Endothelial cell of umbilical vein (primary cell): ENCODE measurements around the gene SGCD. TPM values are rescaled to one million over a fixed set of nuclear protein-coding genes. Genes with fewer than 3 reads are reported as not detected.

Experiments used
- BruUV-seq: library from RNA; stranded (reverse); fragments of 400-500 nt; replicated peaks from 2 replicates; lab custom pipeline; 2021; lab: Mats Ljungman, UMichigan
- CTCF ChIA-PET: fragments of 300-600, 350-600 bp; sonication (Branson Sonifier 250); formaldehyde crosslinking; loops from one replicate; lab custom pipeline; 2021; ENCODE audit warnings: antibody characterized with exemption, inconsistent platforms; lab: Charles Lee
- POLR2A ChIA-PET: fragments of 300-600, 350-600 bp; sonication (Branson Sonifier 250); formaldehyde crosslinking; loops from one replicate; lab custom pipeline; 2021; ENCODE audit warnings: antibody characterized with exemption, inconsistent platforms; lab: Charles Lee
- DNase-seq: peaks from one replicate; pipeline ENCODE4 v3.0.0-alpha.2; 2011; ENCODE audit warnings: low read depth, low spot score
- FAIRE-seq: peaks from 2 replicates; lab custom pipeline; 2011; peaks lifted over from hg19 to GRCh38; lab: Jason Lieb, UNC
- H2AFZ ChIP-seq: 2 replicates; pipeline ENCODE4 v1.6.0; 2012; ENCODE audit warnings: low read depth, low read length, control low read depth, inconsistent platforms
- H3K27ac ChIP-seq: 2 replicates; pipeline ENCODE4 v1.5.1; 2011; ENCODE audit warnings: low read depth, mild to moderate bottlenecking, control low read depth, low read length, moderate library complexity; ENCODE audit not compliant: insufficient read depth
- H3K27me3 ChIP-seq, 2 experiments: 2 replicates each; pipeline versions ENCODE4 v1.6.0 to v1.6.1; 2011; ENCODE audit warnings: low read length in 2 of 2, mixed read lengths in 1 of 2; ENCODE audit not compliant: control insufficient read depth in 2 of 2, insufficient read depth in 2 of 2
- H3K36me3 ChIP-seq, 2 experiments: 2 replicates in 1 of 2; 3 replicates in 1 of 2; pipeline ENCODE4 v1.5.1; 2011; ENCODE audit warnings: low read length in 2 of 2, mild to moderate bottlenecking in 1 of 2, moderate library complexity in 1 of 2; ENCODE audit not compliant: control insufficient read depth in 2 of 2, insufficient read depth in 2 of 2; ENCODE audit errors: extremely low read depth in 1 of 2
- H3K4me1 ChIP-seq: 3 replicates; pipeline ENCODE4 v1.5.1; 2011; ENCODE audit warnings: mild to moderate bottlenecking, low read length; ENCODE audit not compliant: control insufficient read depth, insufficient read depth; ENCODE audit errors: extremely low read depth
- H3K4me2 ChIP-seq: 2 replicates; pipeline ENCODE4 v1.6.1; 2011; ENCODE audit warnings: low read length, control low read depth, mixed read lengths; ENCODE audit not compliant: insufficient read depth
- H3K4me3 ChIP-seq, 3 experiments: fragments of 200-600 bp in 1 of 3; sonication (generic), shearing (Covaris generic) in 1 of 3; replicated peaks in 1 of 3; 2 replicates each; pipeline ENCODE4 v1.5.1; 2011 to 2016; ENCODE audit warnings: control low read depth in 3 of 3, low read length in 3 of 3, mild to moderate bottlenecking in 2 of 3, inconsistent platforms in 1 of 3, low read depth in 1 of 3, moderate library complexity in 1 of 3; ENCODE audit not compliant: insufficient read depth in 1 of 3
- H3K79me2 ChIP-seq: 2 replicates; pipeline ENCODE4 v1.6.0; 2012; ENCODE audit warnings: low read length, inconsistent platforms; ENCODE audit not compliant: control insufficient read depth, insufficient read depth
- H3K9ac ChIP-seq: replicated peaks from 2 replicates; pipeline ENCODE3; 2011; ENCODE audit warnings: low read length, control low read depth; ENCODE audit not compliant: insufficient read depth; ENCODE audit errors: extremely low read depth
- H3K9me1 ChIP-seq: replicated peaks from 3 replicates; pipeline ENCODE4 v1.6.0; 2011; ENCODE audit warnings: mild to moderate bottlenecking, low read length; ENCODE audit not compliant: control insufficient read depth, insufficient read depth; ENCODE audit errors: extremely low read depth
- H3K9me3 ChIP-seq: replicated peaks from 2 replicates; pipeline ENCODE4 v1.5.1; 2012; ENCODE audit warnings: low read length, inconsistent platforms; ENCODE audit not compliant: control insufficient read depth, insufficient read depth
- H4K20me1 ChIP-seq: replicated peaks from 2 replicates; pipeline ENCODE3; 2011; ENCODE audit warnings: mild to moderate bottlenecking, low read length; ENCODE audit not compliant: control insufficient read depth, insufficient read depth; ENCODE audit errors: extremely low read depth
- EZH2 ChIP-seq: IDR thresholded peaks from 2 replicates; pipeline ENCODE4 v1.6.1; 2012; ENCODE audit warnings: borderline replicate concordance, low read depth, mild to moderate bottlenecking, moderate library complexity, low read length, inconsistent platforms; ENCODE audit not compliant: severe bottlenecking
- FOS ChIP-seq: IDR thresholded peaks from 2 replicates; pipeline ENCODE4 v1.6.1; 2011; ENCODE audit warnings: mild to moderate bottlenecking, low read length, moderate library complexity, borderline replicate concordance; ENCODE audit not compliant: insufficient read depth
- GATA2 ChIP-seq: IDR thresholded peaks from 2 replicates; pipeline ENCODE4 v1.7.0; 2011; ENCODE audit warnings: low read depth, mild to moderate bottlenecking, moderate library complexity, mixed read lengths, low read length; ENCODE audit not compliant: insufficient read length, insufficient read depth
- JUN ChIP-seq: IDR thresholded peaks from 2 replicates; pipeline ENCODE4 v1.6.1; 2011; ENCODE audit warnings: borderline replicate concordance, low read depth; ENCODE audit not compliant: insufficient read length, insufficient read depth
- MYC ChIP-seq: IDR thresholded peaks from one replicate; pipeline ENCODE4 v1.6.1; 2011; ENCODE audit warnings: mild to moderate bottlenecking, low read depth, low read length
- POLR2A ChIP-seq: IDR thresholded peaks from 2 replicates; pipeline ENCODE4 v1.6.1; 2012; ENCODE audit warnings: low read depth, mild to moderate bottlenecking, control low read depth, low read length
- POLR2AphosphoS5 ChIP-seq: IDR thresholded peaks from 2 replicates; pipeline ENCODE4 v1.6.1; 2012; ENCODE audit warnings: low read depth, mild to moderate bottlenecking, control low read depth, low read length, moderate library complexity; ENCODE audit not compliant: insufficient read depth
- dilution Hi-C: fragments of 300-500 bp; cut with MboI; formaldehyde crosslinking; loops from one replicate; pipeline ENCODE4 v1.15.0; 2019; ENCODE audit warnings: low sequenced_read_pairs; ENCODE audit not compliant: extremely low pct_ligation_motif_present
- intact Hi-C: fragments of 100-400 bp; cut with micrococcal nuclease; formaldehyde crosslinking; loops from one replicate; pipeline ENCODE4 v1.10.0; 2022
- polyA plus RNA-seq, 4 experiments: library from polyadenylated mRNA; depleted of rRNA in 3 of 4; stranded (reverse) in 3 of 4; unstranded in 1 of 4; fragments of >200 nt; gene quantifications; 2 replicates each; pipeline versions ENCODE4 v1.2.1 to v1.2.3, GENCODE V29; 2011 to 2012; ENCODE audit warnings: missing spikeins in 1 of 4
- total RNA-seq: library from RNA; stranded (reverse); gene quantifications from 2 replicates; pipeline ENCODE4 v1.2.3, GENCODE V29; 2021
- TF ChIP-seq, protein P1 (sequence below): IDR thresholded peaks from 2 replicates; pipeline ENCODE4 v1.6.1; 2011; ENCODE audit not compliant: insufficient read depth, insufficient read length
- TF ChIP-seq, protein P2 (sequence below), 2 donors: IDR thresholded peaks; 1 replicate in 1 of 2; 2 replicates in 1 of 2; pipeline ENCODE4 v1.5.1; 2011; ENCODE audit warnings: low read length in 2 of 2, mild to moderate bottlenecking in 2 of 2, moderate library complexity in 2 of 2, control low read depth in 1 of 2, inconsistent platforms in 1 of 2, low read depth in 1 of 2; ENCODE audit not compliant: insufficient read depth in 1 of 2; ENCODE audit errors: extremely low read depth in 1 of 2

SGCD gene
- total and polyA plus RNA-seq, 2 donors (not counting 3 experiments of a cell fraction or from before 2014, with no cell fraction given), result not detected

DNA sequence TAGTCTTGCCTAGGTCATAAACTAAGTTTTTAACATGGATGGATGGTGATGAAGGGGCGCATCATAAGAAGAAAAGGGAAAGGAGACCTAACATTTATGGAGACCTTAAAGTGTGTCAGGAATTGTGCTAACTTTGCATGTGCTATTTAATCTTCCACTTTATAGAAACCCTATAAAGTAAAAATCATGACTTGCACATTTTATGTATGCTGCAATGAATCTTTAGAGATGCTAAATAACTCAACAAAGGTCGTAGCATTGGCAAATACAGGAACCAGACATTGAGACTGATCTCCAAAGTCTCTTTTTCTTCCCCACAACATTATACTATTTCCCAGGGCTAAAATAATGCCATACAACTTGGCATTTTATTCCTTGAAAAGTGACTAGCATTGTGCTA lies 214.6 kb downstream of the SGCD start:
- POLR2A ChIA-PET, result no interaction called here
- FAIRE-seq (no peak), DNase-seq (no peak)
- intact Hi-C loops (no loop called here), dilution Hi-C loops (no loop called here)
- Histone ChIP-seq H3K4me3 (no peak overlapping the region), H3K79me2 (no peaks in the 10 kb centered on the region), H3K27ac (no peak overlapping the region), H2AFZ (no peak overlapping the region), H3K9ac (no peak overlapping the region), H3K36me3 (no peaks in the 10 kb centered on the region), H3K4me2 (no peak overlapping the region), H3K4me1 (no peaks in the 10 kb centered on the region), H3K9me3 (peaks cover 4% of the 10 kb centered on the region), H3K27me3 (no peaks in the 10 kb centered on the region), H3K9me1 (no peaks in the 10 kb centered on the region), H4K20me1 (no peaks in the 10 kb centered on the region)
- BruUV-seq, result no TSS peak
- TF ChIP-seq EZH2, result no peak
- no peak for TF ChIP-seq FOS
- TF ChIP-seq, protein P1, sequence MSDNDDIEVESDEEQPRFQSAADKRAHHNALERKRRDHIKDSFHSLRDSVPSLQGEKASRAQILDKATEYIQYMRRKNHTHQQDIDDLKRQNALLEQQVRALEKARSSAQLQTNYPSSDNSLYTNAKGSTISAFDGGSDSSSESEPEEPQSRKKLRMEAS, result no peak
- TF ChIP-seq, protein P2, sequence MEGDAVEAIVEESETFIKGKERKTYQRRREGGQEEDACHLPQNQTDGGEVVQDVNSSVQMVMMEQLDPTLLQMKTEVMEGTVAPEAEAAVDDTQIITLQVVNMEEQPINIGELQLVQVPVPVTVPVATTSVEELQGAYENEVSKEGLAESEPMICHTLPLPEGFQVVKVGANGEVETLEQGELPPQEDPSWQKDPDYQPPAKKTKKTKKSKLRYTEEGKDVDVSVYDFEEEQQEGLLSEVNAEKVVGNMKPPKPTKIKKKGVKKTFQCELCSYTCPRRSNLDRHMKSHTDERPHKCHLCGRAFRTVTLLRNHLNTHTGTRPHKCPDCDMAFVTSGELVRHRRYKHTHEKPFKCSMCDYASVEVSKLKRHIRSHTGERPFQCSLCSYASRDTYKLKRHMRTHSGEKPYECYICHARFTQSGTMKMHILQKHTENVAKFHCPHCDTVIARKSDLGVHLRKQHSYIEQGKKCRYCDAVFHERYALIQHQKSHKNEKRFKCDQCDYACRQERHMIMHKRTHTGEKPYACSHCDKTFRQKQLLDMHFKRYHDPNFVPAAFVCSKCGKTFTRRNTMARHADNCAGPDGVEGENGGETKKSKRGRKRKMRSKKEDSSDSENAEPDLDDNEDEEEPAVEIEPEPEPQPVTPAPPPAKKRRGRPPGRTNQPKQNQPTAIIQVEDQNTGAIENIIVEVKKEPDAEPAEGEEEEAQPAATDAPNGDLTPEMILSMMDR (IDR thresholded peaks at IDR 0.05; ENCODE audit: extremely low read depth in 1 of 2, insufficient read depth in 1 of 2, low read depth in 1 of 2, low read length in 2 of 2), result no peak
- TF ChIP-seq POLR2AphosphoS5, result no peak
- TF ChIP-seq JUN, result no peak
- TF ChIP-seq POLR2A, result no peak
- TF ChIP-seq GATA2, result no peak
- TF ChIP-seq MYC, result no peak
- CTCF ChIA-PET, result no interaction called here
